SK-N-SH treated with all-trans-retinoic acid at 6 μM for 48 hours (cell line): Measurements from ENCODE around the gene SNX10.

Source experiments
- ARNTL ChIP-seq: fragments of 450-650 bp; formaldehyde crosslinking; IDR thresholded peaks from 2 replicates; pipeline ENCODE4 v1.5.0; 2020; ENCODE audit warnings: low read depth, mild to moderate bottlenecking, moderate library complexity, borderline replicate concordance
- ESRRG ChIP-seq: fragments of 250-450 bp; sonication (Bioruptor Pico); IDR thresholded peaks from 2 replicates; pipeline ENCODE4 v1.6.1; 2021; ENCODE audit warnings: mild to moderate bottlenecking
- RARB ChIP-seq: fragments of 250-450 bp; sonication (Bioruptor Pico); IDR thresholded peaks from 2 replicates; pipeline ENCODE4 v1.8.0; 2021; ENCODE audit warnings: mild to moderate bottlenecking, moderate library complexity
- SNAI2 ChIP-seq: fragments of 250-450 bp; sonication (Bioruptor Pico); IDR thresholded peaks from 2 replicates; pipeline ENCODE4 v1.5.0; 2020; ENCODE audit warnings: mild to moderate bottlenecking, moderate library complexity
- ZC3H10 ChIP-seq: fragments of 250-450 bp; sonication (Bioruptor Pico); IDR thresholded peaks from 2 replicates; pipeline ENCODE4 v1.5.1; 2021; ENCODE audit warnings: mild to moderate bottlenecking, moderate library complexity
- ZFP3 ChIP-seq: fragments of 250-450 bp; sonication (Bioruptor Pico); IDR thresholded peaks from 2 replicates; pipeline ENCODE4 v1.5.0; 2020; ENCODE audit warnings: mild to moderate bottlenecking, moderate library complexity
- ZNF565 ChIP-seq: fragments of 450-650 bp; formaldehyde crosslinking; conservative IDR thresholded peaks from 2 replicates; pipeline ENCODE4 v1.5.0; 2020; ENCODE audit warnings: low read depth, mild to moderate bottlenecking, moderate library complexity
- ZNF70 ChIP-seq: fragments of 450-650 bp; formaldehyde crosslinking; IDR thresholded peaks from 2 replicates; pipeline ENCODE4 v1.5.0; 2020; ENCODE audit warnings: mild to moderate bottlenecking, moderate library complexity

DNA sequence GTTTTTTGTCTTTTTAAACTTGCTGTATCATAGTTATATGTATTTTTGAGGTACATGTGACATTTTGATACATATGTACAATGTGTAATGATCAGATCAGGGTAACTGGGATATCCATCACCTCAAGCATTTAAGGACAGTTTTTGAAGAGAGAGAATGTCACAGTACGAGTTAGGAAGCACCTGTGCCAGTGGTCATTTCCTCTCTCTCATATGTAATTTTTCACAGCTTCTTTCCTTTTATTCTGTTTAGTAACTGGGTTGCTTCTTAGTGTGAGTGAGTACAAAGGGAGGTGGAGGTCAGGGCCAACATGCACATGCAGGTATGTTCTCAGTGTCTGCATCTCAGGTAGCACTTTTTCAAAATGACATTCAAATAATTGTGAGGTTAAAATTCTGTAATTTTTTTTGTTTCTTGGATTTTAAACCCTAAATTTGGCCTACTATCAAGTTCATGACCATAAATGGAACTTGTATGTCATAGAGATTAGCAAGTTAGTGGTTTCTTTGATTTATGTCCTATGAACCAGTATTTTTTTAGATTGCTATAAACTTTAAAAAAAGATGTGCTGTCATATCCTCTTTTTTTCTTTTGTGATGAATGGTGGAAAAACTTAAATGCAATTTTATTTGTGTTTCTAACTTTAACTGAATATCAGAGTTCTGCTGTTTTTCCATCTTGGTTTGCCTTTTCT, 42.7 kb downstream of the SNX10 start:
- TF ChIP-seq ZNF565 (CRISPR knock-in tag) (no peak), ZC3H10 (CRISPR knock-in tag) (no peak), RARB (CRISPR knock-in tag) (no peak), ZNF70 (CRISPR knock-in tag) (no peak), ESRRG (CRISPR knock-in tag) (no peak), ZFP3 (CRISPR knock-in tag) (no peak), SNAI2 (CRISPR knock-in tag) (no peak), ARNTL (CRISPR knock-in tag) (no peak)
